Superior temporal gyrus (tissue), 1 donor: ENCODE data around the gene SPINDOC.
"Not testable (repeated sequence)": the region's sequence is repeated elsewhere in the genome, so short reads cannot be mapped to it uniquely, and the experiment has no call there.

Experiments used
- DNase-seq: peaks from one replicate; pipeline ENCODE4 v3.0.0-alpha.2; 2016; ENCODE audit errors: extremely low spot score

The SPINDOC gene

GRCh38 chr11:63813035-63813562 is at the start of gene SPINDOC:
Gene SPINDOC (plus strand): TSS chr11:63813456. CDS start chr11:63813687, 231 bp downstream.
- DNase-seq, result peak; percentile 81

- DNase-seq, result no peak
These were observed 49.5 kb upstream of the SPINDOC start for GRCh38 chr11:63763496-63764339.

GRCh38 chr11:63764340-63764678 is 48.9 kb upstream of the SPINDOC start:
- DNase-seq, result no peak

- DNase-seq, result no peak
These were observed 48.3 kb upstream of the SPINDOC start for GRCh38 chr11:63764679-63765647.

- no peak for DNase-seq
These were observed 47.5 kb upstream of the SPINDOC start for GRCh38 chr11:63765688-63766241.

- no peak for DNase-seq
These were observed 46.6 kb upstream of the SPINDOC start for GRCh38 chr11:63766531-63767235.

GRCh38 chr11:63767267-63767564 is 46.0 kb upstream of the SPINDOC start:
- no peak for DNase-seq

- DNase-seq, result peak; percentile 77
These were observed 45.6 kb upstream of the SPINDOC start for GRCh38 chr11:63767565-63768236.

- no peak for DNase-seq
These were observed 44.8 kb upstream of the SPINDOC start, which contains the start of gene ZFTA for GRCh38 chr11:63768237-63769041. Gene ZFTA (minus strand): TSS chr11:63768775. CDS start chr11:63768622, 153 bp downstream.

- DNase-seq, result no peak
These were observed 44.1 kb upstream of the SPINDOC start for GRCh38 chr11:63769042-63769713.

- peak; percentile 30 for DNase-seq
These were observed 43.4 kb upstream of the SPINDOC start for GRCh38 chr11:63769714-63770455.

GRCh38 chr11:63770763-63771162 is 42.5 kb upstream of the SPINDOC start:
- DNase-seq, result no peak

- not testable (repeated sequence) for DNase-seq
These were observed 41.4 kb upstream of the SPINDOC start for GRCh38 chr11:63771741-63772318.

GRCh38 chr11:63775191-63775590 is 38.1 kb upstream of the SPINDOC start:
- DNase-seq, result no peak

- no peak for DNase-seq
These were observed 34.2 kb upstream of the SPINDOC start for GRCh38 chr11:63779039-63779438.

GRCh38 chr11:63782749-63783148 is 30.5 kb upstream of the SPINDOC start:
- no peak for DNase-seq

- no peak for DNase-seq
These were observed 29.2 kb upstream of the SPINDOC start for GRCh38 chr11:63783925-63784592.

- no peak for DNase-seq
These were observed 27.4 kb upstream of the SPINDOC start for GRCh38 chr11:63785823-63786222.
